Ectodermal cell (in vitro differentiated cells): Measurements from ENCODE around the gene STX8.
"Not testable (repeated sequence)": the region's sequence is repeated elsewhere in the genome, so short reads cannot be mapped to it uniquely, and the experiment has no call there.

Source experiments
- H3K27ac ChIP-seq: 2 replicates; pipeline ENCODE4 v1.7.0; 2013; ENCODE audit warnings: mild to moderate bottlenecking, low read depth, low read length; ENCODE audit not compliant: insufficient read depth, poor library complexity, severe bottlenecking
- H3K27me3 ChIP-seq: 2 replicates; pipeline ENCODE4 v1.7.0; 2013; ENCODE audit warnings: mild to moderate bottlenecking, low read length; ENCODE audit not compliant: insufficient read depth, control insufficient read depth, poor library complexity, severe bottlenecking
- H3K36me3 ChIP-seq: one replicate; pipeline ENCODE4 v1.7.0; 2013; ENCODE audit warnings: low read length; ENCODE audit not compliant: control insufficient read depth, insufficient read depth
- H3K4me1 ChIP-seq: one replicate; pipeline ENCODE4 v1.7.0; 2013; ENCODE audit warnings: low read length; ENCODE audit not compliant: control insufficient read depth, insufficient read depth
- H3K4me3 ChIP-seq: 2 replicates; pipeline ENCODE4 v1.7.0; 2013; ENCODE audit warnings: low read depth, low read length, control low read depth; ENCODE audit not compliant: insufficient read depth
- H3K9me3 ChIP-seq: 2 replicates; pipeline ENCODE4 v1.7.0; 2013; ENCODE audit warnings: mild to moderate bottlenecking, low read length, moderate library complexity; ENCODE audit not compliant: control insufficient read depth
- WGBS, 2 experiments: methylation state at CpG; one replicate each; pipeline ENCODE4 v1.1.7; 2013; ENCODE audit warnings: missing lambda C conversion rate in 2 of 2; 5-methylcytosine and 5-hydroxymethylcytosine counted together

STX8 gene

GRCh38 chr17:9594065-9594464, 18.4 kb upstream of the STX8 start:
- Histone ChIP-seq H3K9me3 (no peaks in the 10 kb centered on the region), H3K4me1 (no peaks in the 10 kb centered on the region), H3K27ac (no peak overlapping the region), H3K27me3 (no peaks in the 10 kb centered on the region), H3K36me3 (no peaks in the 10 kb centered on the region), H3K4me3 (no peak overlapping the region)
- WGBS, 2 experiments = 93 to 96% methylated on average over 4 to 6 of the region's 6 CpGs

GRCh38 chr17:9587969-9588656, 12.5 kb upstream of the STX8 start:
- no peaks in the 10 kb centered on the region for H3K4me1 ChIP-seq
- no peak overlapping the region for H3K27ac ChIP-seq
- H3K27me3 ChIP-seq = no peaks in the 10 kb centered on the region
- 93% methylated on average over 10 of the region's 10 CpGs for WGBS, 2 experiments
- no peaks in the 10 kb centered on the region for H3K36me3 ChIP-seq
- no peak overlapping the region for H3K4me3 ChIP-seq
- H3K9me3 ChIP-seq = no peaks in the 10 kb centered on the region

GRCh38 chr17:9577373-9577709, 1.7 kb upstream of the STX8 start:
- 14 to 17% methylated on average over 4 of the region's 4 CpGs for WGBS, 2 experiments
- H3K9me3 ChIP-seq = no peaks in the 10 kb centered on the region
- no peaks in the 10 kb centered on the region for H3K4me1 ChIP-seq
- H3K36me3 ChIP-seq = no peaks in the 10 kb centered on the region
- H3K27ac ChIP-seq = no peak overlapping the region
- no peaks in the 10 kb centered on the region for H3K27me3 ChIP-seq
- H3K4me3 ChIP-seq = no peak overlapping the region

- Histone ChIP-seq H3K4me3 (peak within 1 kb of the TSS; percentile 94), H3K27me3 (no peaks in the 10 kb centered on the region), H3K4me1 (no peaks in the 10 kb centered on the region), H3K27ac (no peak within 1 kb of the TSS), H3K36me3 (no peaks in the 10 kb centered on the region), H3K9me3 (no peaks in the 10 kb centered on the region)
- 2 to 3% methylated on average over 38 of the region's 38 CpGs for WGBS, 2 experiments
These were observed 1.1 kb upstream of the STX8 start, which contains the start of gene CFAP52 for GRCh38 chr17:9576521-9577372. Gene CFAP52, plus strand, starts transcription at chr17:9576642. Its CDS starts 54 bp downstream, at chr17:9576696.

- no peaks in the 10 kb centered on the region for H3K36me3 ChIP-seq
- no peak overlapping the region for H3K27ac ChIP-seq
- H3K4me3 ChIP-seq = no peak overlapping the region
- 96 to 98% methylated on average over 9 to 10 of the region's 10 CpGs for WGBS, 2 experiments
- no peaks in the 10 kb centered on the region for H3K27me3 ChIP-seq
- no peaks in the 10 kb centered on the region for H3K9me3 ChIP-seq
- H3K4me1 ChIP-seq = no peaks in the 10 kb centered on the region
These were observed 4.4 kb downstream of the STX8 start for GRCh38 chr17:9571201-9571600.

GRCh38 chr17:9568957-9569588, 6.5 kb downstream of the STX8 start:
- Histone ChIP-seq H3K4me3 (no peak overlapping the region), H3K4me1 (no peaks in the 10 kb centered on the region), H3K27ac (no peak overlapping the region), H3K27me3 (no peaks in the 10 kb centered on the region), H3K9me3 (no peaks in the 10 kb centered on the region), H3K36me3 (no peaks in the 10 kb centered on the region)
- WGBS, 2 experiments = 94% methylated on average over 11 of the region's 11 CpGs

GRCh38 chr17:9568004-9568403, 7.6 kb downstream of the STX8 start:
- H3K36me3 ChIP-seq = no peaks in the 10 kb centered on the region
- no peaks in the 10 kb centered on the region for H3K9me3 ChIP-seq
- H3K27ac ChIP-seq = no peak overlapping the region
- H3K27me3 ChIP-seq = no peaks in the 10 kb centered on the region
- H3K4me3 ChIP-seq = no peak overlapping the region
- no peaks in the 10 kb centered on the region for H3K4me1 ChIP-seq

- not testable (repeated sequence) for H3K36me3 ChIP-seq, H3K27ac ChIP-seq, H3K4me1 ChIP-seq, H3K4me3 ChIP-seq, H3K9me3 ChIP-seq, H3K27me3 ChIP-seq
- WGBS, 2 experiments = 85 to 88% methylated on average over 5 of the region's 5 CpGs
These were observed 8.9 kb downstream of the STX8 start for GRCh38 chr17:9566739-9567138.

GRCh38 chr17:9566067-9566466, 9.6 kb downstream of the STX8 start:
- no peaks in the 10 kb centered on the region for H3K9me3 ChIP-seq
- H3K27ac ChIP-seq = no peak overlapping the region
- no peaks in the 10 kb centered on the region for H3K27me3 ChIP-seq
- 91 to 93% methylated on average over 7 of the region's 7 CpGs for WGBS, 2 experiments
- no peaks in the 10 kb centered on the region for H3K36me3 ChIP-seq
- no peaks in the 10 kb centered on the region for H3K4me1 ChIP-seq
- no peak overlapping the region for H3K4me3 ChIP-seq

GRCh38 chr17:9564104-9564503, 11.5 kb downstream of the STX8 start:
- H3K4me3 ChIP-seq = no peak overlapping the region
- no peaks in the 10 kb centered on the region for H3K9me3 ChIP-seq
- no peak overlapping the region for H3K27ac ChIP-seq
- no peaks in the 10 kb centered on the region for H3K4me1 ChIP-seq
- no peaks in the 10 kb centered on the region for H3K36me3 ChIP-seq
- no peaks in the 10 kb centered on the region for H3K27me3 ChIP-seq
